H1 (cell line): ENCODE results near the gene CACNG5. TPM values are rescaled to one million over a fixed set of nuclear protein-coding genes. Genes with fewer than 3 reads are reported as not detected.

Experiments
- ASH2L ChIP-seq: fragments of 200-600, 300-600 bp; sonication (generic); IDR thresholded peaks from one replicate; pipeline ENCODE4 v1.7.1; 2017; ENCODE audit warnings: low read length
- CHD7 ChIP-seq: fragments of 300-600 bp; sonication (generic); IDR thresholded peaks from 2 replicates; pipeline ENCODE4 v1.7.1; 2012; ENCODE audit warnings: low read length, moderate library complexity, mild to moderate bottlenecking, inconsistent platforms; ENCODE audit not compliant: insufficient replicate concordance
- KDM1A ChIP-seq: fragments of 200-600, 300-600 bp; sonication (generic); IDR thresholded peaks from 2 replicates; pipeline ENCODE4 v1.7.1; 2016; ENCODE audit warnings: mild to moderate bottlenecking, low read length, borderline replicate concordance
- NANOG ChIP-seq: IDR thresholded peaks from 2 replicates; pipeline ENCODE4 v1.6.1; 2011; ENCODE audit warnings: low read length, low read depth, mild to moderate bottlenecking, inconsistent platforms; ENCODE audit not compliant: insufficient read depth, poor library complexity, severe bottlenecking
- NRF1 ChIP-seq: IDR thresholded peaks from 2 replicates; pipeline ENCODE4 v1.6.1; 2011; ENCODE audit warnings: mild to moderate bottlenecking, low read depth, low read length, improper control_type of control experiment
- PHF8 ChIP-seq: fragments of 200-600 bp; sonication (generic); conservative IDR thresholded peaks from 2 replicates; pipeline ENCODE4 v1.7.1; 2012; ENCODE audit warnings: low read depth, mild to moderate bottlenecking, inconsistent platforms, low read length, moderate library complexity
- POLR2A ChIP-seq, 2 experiments: IDR thresholded peaks; 1 replicate in 1 of 2; 2 replicates in 1 of 2; pipeline ENCODE4 v1.6.1; 2011; ENCODE audit warnings: low read depth in 2 of 2, low read length in 2 of 2, mild to moderate bottlenecking in 2 of 2; ENCODE audit errors: control extremely low read depth in 1 of 2
- polyA plus RNA-seq, 7 experiments: library from polyadenylated mRNA; depleted of rRNA in 3 of 7; stranded (reverse) in 5 of 7; unstranded in 2 of 7; fragments of >200 nt in 5 of 7; fragments of 200-250 nt in 2 of 7; gene quantifications; 1 replicate in 5 of 7; 2 replicates in 1 of 7; 4 replicates in 1 of 7; pipeline versions ENCODE4 v1.2.1 to v1.2.3, GENCODE V29; 2011 to 2013; ENCODE audit warnings: missing spikeins in 2 of 7, mixed read lengths in 2 of 7
- total RNA-seq: library from RNA; stranded (reverse); fragmentation: NEBNext Ultra II Directional; extraction: Animal tissue kit (Norgen Biotek cat#: 25700); gene quantifications from 2 replicates; pipeline ENCODE4 v1.2.1, GENCODE V29; 2021

The CACNG5 gene
- total and polyA plus RNA-seq, 2 of the 8 experiments (the other 6 are each of a cell fraction or from before 2014, with no cell fraction given), result 2.2 to 3.1 TPM

GRCh38 chr17:66929591-66929990, 94.7 kb downstream of the CACNG5 start (continued):
- TF ChIP-seq NANOG (no peak), KDM1A (no peak), CHD7 (no peak), PHF8 (no peak), NRF1 (no peak), POLR2A (IDR thresholded peaks at IDR 0.05; ENCODE audit: control extremely low read depth in 1 of 2, low read depth in 2 of 2, low read length in 2 of 2) (no peak), ASH2L (no peak)
